NCI-H2081 (cell line): Measurements from ENCODE around the gene TARP.
"Not testable (repeated sequence)": the region's sequence is repeated elsewhere in the genome, so short reads cannot be mapped to it uniquely, and the experiment has no call there.

Experiments
- DNase-seq, 2 experiments: peaks; one replicate each; lab custom pipeline; 2025; lab: John Stamatoyannopoulos, UW

TARP gene

DNA sequence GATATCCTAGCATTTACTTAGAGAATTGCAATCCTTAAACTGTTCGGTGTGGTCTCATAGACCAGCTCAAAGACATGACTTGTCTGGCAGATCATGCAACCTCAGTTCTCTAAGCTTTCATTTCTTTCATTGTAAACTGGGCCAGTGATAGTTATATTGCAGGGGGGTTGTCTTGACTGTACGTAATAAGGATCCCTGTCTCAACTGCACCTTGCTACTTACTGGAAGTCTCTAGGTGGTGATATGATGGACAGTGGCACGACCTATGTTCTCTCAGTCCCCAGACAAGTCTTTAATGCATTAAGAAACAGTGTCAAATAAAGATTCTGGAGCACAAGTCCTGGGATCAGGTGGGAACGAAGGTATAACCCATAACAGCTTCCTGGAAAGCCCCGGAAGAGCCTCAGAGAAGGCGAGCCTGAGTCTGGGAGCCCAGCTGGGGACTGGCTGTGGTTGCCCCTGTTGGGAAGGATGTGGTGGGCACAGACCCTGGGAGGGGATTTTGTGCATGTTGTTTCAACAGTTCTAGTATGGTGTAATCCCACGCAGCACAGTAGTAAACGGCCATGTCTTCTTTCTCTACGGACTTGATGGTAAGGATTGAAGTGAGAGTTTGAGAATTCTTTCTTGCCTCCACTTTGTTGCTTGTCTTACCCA, 26.0 kb upstream of the TARP start:
- no peak for DNase-seq

DNA sequence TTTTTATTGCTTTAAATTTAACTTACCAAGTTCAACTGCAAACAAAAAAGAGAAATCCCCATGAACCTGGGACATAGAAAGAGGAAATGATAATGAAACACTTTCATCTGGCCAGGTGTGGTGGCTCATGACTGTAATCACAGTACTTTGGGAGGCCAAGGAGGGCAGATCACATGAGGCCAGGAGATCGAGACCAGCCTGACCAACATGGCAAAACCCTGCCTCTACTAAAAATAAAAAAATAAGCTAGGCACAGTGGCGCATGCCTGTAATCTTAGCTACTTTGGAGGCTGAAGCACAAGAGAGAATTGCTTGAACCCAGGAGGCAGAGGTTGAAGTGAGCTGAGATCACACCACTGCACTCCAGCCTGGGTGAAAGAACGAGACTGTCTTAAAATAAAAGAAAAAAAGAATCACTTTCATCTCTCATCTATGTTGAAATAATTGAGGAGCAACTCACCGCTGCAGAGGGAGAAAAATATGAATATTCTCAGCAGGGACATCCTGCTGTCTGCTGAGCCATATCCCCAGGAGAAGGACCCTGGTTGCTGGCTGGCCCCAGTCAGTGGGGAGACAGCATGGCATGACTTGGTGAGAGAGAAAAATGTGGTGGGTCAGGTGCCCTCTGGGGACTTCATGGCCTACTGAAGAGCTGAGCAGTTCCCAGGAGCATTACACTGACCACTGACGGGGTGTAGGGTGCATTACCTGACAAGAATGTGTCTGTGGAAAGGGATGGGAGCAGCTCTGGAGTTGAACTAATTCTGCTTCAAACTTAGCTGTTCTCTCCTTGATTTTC, 22.8 kb upstream of the TARP start:
- no peak for DNase-seq

DNA sequence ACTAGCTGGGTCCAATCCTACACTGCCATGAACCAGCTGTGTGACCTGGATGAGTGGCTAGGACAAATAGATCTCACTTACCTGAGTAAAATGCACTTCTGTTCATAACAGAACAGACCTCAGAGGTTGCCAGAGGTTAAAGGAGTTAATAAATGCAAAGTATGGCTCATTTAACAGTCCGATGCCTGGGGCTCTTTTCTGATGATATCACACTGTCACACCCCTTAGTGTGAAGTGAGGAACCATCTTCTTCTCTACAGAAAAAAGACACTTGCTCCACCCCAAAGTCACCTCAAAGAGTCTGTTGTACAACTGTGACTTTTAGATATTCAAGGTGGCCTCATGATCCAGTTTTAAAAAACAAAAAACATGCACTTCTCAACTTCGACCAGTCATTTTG, 21.5 kb upstream of the TARP start:
- no peak for DNase-seq

DNA sequence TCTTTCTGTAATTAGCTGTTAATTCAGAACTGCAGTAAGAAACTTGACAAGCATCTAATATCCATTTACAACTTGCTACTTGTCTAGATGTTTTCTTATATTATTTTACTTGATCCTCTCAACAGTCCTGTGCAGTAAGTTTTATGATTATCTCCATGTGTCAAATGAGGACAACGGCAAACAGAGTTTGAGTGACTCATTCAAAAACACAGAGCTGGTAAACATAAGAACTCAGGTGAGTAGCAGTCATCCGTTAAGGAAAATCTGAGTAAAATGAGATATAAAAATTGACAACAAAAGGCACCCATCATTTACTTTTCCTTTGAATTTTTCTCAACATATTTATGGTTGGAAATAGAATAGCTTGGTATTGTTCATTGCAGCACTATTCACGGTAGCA, 19.0 kb upstream of the TARP start:
- DNase-seq: no peak

DNA sequence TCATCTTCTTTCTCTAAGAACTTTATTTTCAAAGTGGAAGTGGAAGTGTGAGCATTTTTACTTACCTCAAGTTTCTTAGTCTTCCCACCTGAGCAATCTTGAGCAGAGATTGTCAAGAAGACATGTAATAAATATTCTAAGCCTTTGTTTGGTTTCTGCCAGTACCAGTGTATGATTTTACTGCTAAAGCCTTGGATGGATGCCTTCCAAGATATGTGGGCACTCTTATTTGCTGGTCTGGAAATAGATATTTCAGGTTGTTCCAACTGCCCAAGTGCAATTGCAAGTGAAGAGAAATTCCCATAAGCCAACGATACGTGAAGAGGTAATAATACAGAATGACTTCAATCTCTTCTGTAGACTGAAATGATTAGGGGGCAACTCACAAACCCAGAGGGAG, 18.2 kb upstream of the TARP start:
- DNase-seq: no peak

DNA sequence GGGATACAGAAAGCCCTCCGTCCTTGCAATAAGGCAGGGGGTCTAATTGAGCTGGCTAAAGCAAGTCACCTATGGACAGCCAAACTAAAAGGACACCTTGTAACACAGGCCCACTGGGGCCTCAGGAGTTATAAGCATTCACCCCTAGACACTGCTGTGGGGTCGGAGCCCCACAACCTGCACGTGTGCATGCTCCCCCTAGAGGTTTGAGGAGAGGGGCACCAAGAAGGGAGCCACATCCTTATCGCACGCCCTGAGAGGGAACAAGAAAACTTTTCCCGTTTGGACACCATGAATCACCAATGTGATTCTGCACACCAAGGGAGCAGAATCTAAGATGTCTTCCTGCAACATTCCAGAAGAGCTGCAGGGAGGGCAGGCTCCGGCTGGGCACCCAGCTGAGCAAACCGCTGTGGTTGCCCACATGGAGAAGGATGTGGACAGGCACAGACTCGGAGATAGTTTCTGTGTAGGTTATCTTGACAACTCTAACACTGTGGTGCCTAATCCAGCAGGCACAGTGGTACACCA, 17.7 kb upstream of the TARP start:
- DNase-seq: no peak

DNA sequence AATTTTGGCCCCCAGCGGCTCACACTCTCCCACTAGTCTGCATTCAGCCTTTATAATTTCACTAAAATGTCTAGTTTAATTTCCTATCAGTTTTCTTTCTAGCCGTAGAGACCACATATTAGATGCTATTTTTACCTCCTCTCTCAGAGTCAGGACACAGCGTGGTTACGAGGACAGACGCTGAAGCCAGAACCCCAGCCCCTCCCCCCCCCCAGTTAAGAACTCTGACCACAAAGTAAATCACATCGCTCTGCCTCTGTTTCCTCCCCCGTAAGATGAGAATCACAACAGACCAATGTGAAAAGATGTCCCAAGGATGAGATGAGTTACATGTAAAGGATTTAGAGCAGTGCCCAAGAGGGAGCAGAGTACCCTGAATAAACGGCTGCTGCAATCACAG, 11.1 kb upstream of the TARP start:
- no peak for DNase-seq

DNA sequence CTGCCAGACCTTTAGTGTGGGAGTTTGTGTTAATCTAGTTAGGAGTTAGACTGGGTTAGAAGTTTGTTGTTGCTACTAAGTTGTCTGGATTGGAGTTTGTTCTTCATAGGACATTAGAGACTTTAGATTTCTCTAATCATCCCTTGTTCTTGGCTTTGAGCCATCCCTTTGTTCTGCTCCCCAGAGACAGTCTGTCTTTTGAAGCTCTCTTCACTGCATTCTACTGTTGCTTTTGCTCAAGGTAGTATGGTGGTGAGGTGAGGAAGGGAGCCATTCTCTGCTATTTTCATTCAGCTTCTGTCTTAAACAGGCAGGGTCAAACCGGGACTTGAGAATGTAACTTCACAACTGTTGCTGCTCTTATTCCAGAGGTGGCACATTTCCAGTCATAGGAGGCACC, 10.4 kb upstream of the TARP start:
- DNase-seq: no peak

DNA sequence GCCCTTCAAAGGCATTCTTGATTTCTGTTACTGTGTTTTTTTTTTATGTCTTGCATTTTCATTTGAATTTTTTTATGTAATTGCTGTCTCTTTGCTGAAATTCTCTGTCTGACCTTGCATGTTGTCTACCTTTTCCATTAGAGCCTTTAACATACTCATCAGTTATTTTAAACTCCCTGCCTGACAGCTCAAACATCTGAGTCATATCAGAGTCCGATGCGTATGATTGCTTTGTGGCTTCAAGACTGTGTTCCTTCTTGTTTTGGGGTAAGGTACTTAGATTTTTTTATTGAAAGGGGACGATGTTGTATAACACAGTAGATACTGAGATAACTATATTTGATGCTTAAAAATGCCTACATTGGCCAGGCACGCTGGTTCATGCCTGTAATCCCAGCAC, 9.7 kb upstream of the TARP start:
- no peak for DNase-seq

DNA sequence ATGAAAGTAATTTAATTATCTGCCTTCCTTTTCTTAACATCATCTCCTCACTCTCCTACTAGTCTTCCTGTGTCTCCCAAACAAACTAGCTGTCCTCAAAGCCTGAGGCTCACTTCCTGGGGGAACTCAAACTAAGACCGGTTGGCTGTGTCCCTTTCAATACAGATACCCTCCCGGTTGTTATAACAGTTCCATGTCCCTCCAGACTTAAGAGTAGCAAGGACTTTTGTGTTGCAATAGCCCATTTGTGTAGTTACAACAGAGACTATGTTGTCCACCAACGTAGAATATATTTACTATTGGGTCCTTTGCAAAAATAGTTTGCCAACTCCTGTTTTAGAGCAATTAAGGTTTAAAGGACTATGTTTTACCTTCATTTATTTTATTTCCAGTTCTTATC, 8.6 kb upstream of the TARP start:
- DNase-seq: no peak

DNA sequence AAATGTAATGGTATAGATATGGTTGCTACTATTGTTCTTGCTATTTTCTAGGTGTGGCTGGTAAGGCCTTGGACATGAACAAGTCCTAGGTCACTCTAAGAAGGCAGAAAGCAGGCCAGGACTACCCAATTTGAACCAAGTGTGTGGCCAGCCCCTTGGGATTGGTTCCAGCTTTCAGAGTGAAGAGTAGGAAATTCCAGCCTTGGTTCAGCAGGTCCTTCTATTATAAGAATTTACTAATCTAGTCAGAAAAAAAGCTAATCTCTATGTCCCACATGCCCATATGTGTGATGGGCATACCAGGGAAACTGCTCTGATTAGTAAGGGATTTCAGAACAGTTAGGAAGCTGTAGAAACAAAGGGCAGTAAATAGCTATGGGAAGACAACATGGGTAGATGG, 7.8 kb upstream of the TARP start:
- DNase-seq: no peak

DNA sequence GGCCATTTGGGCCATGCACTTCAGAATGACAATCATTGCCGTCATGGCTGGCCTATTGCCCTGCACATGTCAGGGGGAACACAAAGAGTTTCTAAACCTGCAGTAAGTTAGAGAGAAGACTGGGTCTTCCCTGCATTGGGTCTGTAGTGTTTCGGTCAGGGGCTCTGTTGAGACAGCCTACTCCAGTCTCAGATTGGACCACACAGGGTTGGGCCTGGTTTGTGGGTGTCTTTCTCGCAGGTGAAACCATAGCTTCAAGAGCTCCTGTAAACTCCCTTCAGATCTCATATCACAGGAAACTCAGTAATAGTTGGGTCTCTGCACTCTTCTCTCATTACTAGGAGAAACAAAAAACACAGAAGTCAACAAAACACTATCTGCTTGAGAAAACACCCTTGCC, 7.3 kb upstream of the TARP start:
- DNase-seq: no peak

DNA sequence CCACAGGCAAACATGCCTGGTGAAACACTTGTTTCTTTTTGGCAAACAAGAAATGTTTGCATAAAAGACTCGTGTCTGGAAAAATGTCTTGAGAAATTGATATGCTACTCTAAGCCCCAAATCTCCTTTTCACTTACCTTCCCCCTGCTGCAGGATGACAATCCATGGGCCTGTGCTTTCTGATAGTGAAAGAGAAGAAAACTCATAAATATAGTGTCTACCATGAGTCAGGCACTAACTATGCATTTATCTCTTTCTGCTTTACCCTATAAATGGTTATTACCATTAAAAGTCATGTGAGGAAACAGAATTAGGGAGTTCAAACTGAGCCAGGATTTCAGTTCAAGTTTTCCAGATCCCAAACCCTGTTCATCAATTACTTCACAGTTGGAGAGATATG, 6.6 kb upstream of the TARP start:
- no peak for DNase-seq

DNA sequence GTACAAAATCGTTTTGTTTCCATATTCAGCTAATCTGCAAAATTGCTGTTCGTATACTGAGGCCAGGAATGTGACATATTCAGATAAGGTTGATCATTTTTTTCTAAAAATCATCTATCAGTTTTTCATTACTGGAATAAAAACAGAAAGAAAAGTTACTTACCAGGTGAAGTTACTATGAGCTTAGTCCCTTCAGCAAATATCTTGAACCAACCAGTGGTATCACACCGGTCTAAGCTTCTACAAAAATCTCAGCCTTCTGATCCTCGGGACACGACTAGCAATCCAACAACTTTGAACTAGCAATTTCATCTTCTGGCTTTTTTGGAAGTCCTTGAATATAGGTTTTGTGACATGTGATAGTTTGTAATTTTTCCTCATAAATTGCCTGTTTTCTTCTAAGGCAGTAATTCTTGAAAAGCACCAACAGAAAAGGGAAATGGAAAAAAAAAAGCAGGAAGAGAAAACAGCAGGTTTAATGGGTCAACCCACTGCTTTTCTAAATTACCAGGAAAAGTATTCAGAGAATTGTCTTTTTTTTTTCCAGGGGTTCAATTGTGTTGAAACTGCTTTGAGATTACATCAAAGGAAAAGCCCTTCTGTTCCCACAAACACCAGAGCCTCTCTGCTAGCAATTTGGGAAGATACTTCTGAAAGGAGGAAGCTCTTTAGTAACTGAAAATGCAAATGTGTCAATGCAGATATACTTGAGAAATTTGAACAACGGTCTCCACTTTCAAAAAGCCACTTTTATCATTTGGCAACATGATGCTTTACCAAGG, 2.9 kb upstream of the TARP start:
- DNase-seq: no peak

DNA sequence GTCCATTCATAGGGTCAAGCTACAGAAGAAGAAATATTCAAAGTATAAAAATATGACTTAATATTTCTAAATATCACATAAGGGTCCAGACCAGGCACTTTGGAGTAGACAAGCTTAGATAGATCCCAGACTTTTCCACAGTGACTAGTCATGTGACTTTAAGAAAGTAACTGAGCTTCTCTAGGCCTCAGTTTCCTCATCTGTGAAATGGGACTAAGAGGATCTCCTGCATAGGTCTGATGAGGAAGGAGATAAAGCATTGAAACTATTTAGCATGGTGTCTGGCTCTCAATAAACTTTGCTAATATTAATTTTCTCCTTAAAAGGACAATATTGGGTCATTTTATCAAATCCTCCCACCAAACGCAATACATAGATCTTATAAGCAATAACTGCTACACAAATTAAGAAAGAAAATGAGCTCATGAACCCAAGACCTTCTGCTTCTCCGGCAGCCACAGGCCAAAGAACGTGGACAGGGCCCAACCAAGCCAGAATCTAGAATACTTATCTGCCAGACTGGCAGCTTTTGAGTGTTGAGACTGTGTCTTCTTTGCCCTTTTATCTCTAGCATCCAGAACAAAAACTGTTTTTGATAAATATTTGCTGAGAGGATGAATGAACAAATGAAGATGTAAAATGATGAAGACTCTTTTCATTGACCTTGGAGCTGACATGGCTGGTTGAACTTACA, 1.6 kb upstream of the TARP start:
- DNase-seq: no peak

DNA sequence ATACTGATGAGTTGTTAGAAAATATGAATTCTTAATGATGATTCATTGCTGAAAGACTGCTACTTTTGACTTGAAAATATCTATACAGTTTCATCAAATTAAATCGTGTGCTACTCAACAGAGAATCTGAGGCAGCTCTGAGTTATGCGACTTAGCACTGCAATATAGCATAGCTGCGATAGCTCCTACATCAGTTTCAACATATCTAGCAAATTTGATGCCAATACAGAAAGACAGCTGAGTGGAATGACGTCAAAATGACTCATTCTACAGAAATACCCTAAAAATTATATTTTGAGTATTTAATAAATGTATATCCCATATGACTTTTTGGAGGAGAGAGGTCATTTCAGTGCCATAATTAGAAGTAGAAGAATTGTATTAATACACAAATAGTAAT, 1.1 kb upstream of the TARP start:
- no peak for DNase-seq

DNA sequence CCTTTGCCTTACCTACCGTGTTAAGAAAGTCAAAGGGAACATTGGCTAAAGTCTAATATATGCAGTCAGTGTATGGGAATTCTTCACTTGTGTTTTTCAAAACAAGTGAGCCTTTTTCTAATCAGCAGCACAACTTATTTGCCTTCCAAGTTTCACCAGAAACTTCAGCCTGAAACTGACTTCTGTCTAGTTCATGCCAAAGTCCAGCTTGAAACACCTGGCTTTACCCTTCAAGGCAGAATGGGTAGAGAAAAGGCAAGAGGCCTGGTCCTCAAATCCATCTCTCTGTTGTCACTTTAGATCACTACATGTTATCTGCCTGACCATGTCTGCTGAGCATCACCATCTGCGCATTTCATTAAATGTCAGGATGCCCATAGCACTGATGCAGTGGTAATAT, 3.0 kb downstream of the TARP start:
- not testable (repeated sequence) for DNase-seq

DNA sequence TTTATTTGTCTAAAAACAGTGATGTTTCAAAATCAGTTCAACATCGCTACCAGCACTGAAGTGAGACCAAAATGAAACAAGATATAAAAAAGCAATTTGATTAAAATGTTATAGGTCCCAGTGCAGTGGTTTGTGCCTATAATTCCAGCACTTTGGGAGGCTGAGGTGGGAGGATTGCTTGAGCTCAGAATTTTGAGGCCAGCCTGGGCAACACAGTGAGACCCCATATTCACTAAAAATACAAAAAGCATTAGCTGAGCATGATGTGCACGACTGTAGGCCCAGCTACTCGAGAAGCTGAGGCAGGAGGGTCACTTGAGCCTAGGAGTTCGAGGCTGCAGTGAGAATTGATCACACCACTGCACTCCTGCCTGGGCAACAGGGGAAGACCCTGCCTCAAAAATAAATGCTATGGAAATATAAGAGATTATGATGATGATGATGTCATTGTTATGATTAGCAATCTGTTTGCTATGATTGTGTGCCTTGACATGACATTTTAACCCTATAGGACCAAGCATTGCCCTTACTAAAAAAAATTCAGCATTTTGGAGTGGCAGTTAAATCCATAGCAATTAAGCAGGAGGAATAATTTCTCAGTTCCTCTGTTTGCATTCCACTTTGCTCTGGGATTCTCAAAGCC, 3.6 kb downstream of the TARP start:
- not testable (repeated sequence) for DNase-seq

DNA sequence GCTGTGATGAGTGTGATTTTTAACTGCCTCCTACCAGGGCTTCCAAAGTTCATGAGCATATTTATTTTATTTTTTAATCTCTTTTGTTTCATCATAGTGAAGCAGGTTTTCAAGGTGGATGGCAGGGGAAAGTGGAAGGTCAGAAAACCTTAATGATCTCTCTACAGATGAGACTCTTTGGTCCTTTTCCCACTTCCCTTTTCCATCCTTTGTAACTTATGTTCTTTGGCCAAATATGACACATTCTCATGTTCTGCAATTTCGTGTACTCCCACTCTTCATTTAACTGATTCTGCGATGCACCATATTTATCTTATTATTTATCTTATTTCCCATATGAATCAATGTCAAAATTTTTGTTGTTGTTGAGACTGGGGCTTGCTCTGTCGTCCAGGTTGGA, 7.5 kb downstream of the TARP start:
- not testable (repeated sequence) for DNase-seq

DNA sequence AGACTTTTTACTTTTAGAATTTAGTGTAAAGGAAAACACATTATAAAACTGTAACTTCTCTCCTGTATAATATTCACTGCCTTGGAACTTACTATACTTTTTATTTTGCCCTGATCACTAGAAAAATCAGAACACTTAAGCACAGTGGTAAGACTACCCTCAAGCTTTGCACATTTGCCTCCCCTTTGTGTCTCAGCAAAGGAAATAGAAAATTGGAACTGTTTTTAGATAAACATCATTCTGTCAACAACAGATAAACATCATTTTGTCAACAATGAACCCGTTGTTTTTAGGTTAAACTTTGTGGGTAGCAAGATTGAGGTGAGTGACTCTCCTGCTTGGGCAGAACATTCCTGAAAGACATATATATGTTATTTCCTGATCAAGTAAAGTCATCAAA, 8.8 kb downstream of the TARP start:
- DNase-seq: not testable (repeated sequence)

DNA sequence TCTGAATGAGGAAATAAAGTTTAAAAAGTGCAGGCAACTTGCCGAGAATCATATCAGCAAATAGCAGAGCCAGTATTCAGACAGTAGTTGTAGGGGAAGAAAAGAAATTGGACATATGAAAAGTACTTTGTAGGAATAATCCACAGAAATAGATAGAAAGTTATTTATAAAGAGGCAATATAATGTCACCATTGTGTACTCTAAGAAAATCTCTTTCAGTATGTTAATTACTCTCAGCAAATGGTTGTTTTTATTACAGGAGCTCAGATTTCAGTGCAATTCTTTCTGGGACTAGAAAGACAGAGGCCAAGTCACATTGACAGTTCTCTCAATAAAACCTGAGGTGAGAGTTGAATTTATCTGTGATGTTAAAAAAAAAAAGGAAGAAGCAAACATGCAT, 10.2 kb downstream of the TARP start:
- not testable (repeated sequence) for DNase-seq

DNA sequence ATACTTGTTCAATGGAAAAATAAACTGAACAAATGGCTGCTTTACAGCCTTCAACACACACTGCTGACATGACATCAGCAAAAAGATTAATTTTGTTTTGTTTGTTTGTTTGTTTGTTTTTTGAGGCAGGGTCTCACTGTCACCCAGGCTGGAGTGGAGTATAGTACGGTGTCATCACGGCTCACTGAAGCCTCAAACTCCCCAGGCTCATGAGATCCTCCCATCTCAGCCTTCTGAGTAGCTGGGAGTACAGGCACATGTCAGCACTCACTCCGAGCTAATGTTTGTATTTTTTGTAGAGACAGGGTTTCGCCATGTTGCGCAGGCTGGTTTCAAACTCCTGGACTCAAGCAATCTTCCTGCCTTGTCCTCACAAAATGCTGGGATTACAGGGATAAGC, 10.9 kb downstream of the TARP start:
- no peak for DNase-seq
